WERI-Rb-1 (cell line): ENCODE data around the gene JSRP1.

ENCODE experiments used
- DNase-seq: peaks from one replicate; pipeline ENCODE4 v3.0.0-alpha.2; 2020
- H3K27ac ChIP-seq: fragments of 250-450 bp; sonication (Bioruptor Pico); 2 replicates; pipeline ENCODE4 v1.5.1; 2020; ENCODE audit warnings: mild to moderate bottlenecking, moderate library complexity
- H3K27me3 ChIP-seq: fragments of 250-450 bp; sonication (Bioruptor Pico); 2 replicates; pipeline ENCODE4 v1.5.1; 2021; ENCODE audit warnings: mild to moderate bottlenecking, low read depth, moderate library complexity; ENCODE audit not compliant: insufficient read depth, severe bottlenecking
- H3K36me3 ChIP-seq: fragments of 250-450 bp; sonication (Bioruptor Pico); 2 replicates; pipeline ENCODE4 v1.5.1; 2020; ENCODE audit warnings: mild to moderate bottlenecking, moderate library complexity
- H3K4me3 ChIP-seq: 2 replicates; pipeline ENCODE4 v1.5.1; 2011; ENCODE audit warnings: low read depth, mild to moderate bottlenecking, control low read depth, low read length
- H3K9me3 ChIP-seq: fragments of 250-450 bp; sonication (Bioruptor Pico); 2 replicates; pipeline ENCODE4 v1.5.1; 2021; ENCODE audit warnings: mild to moderate bottlenecking, moderate library complexity; ENCODE audit not compliant: severe bottlenecking
- TF ChIP-seq, protein P1 (sequence below): IDR thresholded peaks from 2 replicates; pipeline ENCODE4 v1.5.1; 2011; ENCODE audit warnings: low read depth, mild to moderate bottlenecking, control low read depth, inconsistent platforms, low read length

JSRP1 gene

DNA sequence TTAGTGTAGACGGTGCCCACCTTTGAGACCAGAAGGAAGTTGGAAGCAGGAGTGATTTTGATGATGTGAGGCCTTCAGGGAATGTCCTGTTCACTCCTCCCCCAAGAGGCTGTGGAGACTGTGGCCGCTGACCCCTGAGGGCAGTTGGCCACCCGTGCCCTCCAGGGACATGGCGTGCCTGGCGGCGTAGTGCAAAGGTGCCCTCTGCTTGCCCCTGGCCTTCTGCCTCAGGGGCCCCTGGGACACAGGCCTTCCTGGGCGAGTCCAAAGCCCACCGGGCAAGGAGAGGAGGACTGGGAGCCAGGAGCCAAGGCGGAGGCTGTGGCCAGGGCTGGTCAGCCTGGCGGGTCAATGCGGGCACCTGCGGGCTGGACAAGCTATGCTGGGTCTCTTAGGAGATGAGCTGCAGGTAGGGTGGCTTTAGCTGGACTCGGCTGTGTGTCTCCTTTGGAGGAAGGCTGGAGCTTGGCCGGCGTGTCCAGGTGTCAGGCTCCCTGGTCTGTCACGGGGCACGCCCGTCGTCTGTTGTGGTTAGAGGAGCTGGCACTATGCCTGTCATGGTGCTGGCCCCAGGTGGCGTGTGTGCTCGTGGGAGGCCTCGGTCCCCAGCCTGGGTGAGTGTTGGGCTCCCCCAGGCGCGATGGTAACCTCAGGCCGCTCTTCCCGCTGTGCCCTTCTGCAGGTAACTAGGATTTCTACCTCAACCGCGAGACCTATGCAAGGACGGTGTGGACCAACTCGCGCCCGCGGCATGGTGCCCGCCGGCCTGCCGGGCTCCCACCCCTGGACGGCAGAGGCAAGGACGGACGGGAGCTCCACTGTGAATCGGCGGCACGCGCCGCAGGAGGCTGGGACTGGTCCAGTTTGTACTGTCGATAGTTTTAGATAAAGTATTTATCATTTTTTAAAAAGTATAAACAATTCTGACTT is 26.8 kb downstream of the JSRP1 start:
- peaks cover 85% of the 10 kb centered on the region for H3K36me3 ChIP-seq

DNA sequence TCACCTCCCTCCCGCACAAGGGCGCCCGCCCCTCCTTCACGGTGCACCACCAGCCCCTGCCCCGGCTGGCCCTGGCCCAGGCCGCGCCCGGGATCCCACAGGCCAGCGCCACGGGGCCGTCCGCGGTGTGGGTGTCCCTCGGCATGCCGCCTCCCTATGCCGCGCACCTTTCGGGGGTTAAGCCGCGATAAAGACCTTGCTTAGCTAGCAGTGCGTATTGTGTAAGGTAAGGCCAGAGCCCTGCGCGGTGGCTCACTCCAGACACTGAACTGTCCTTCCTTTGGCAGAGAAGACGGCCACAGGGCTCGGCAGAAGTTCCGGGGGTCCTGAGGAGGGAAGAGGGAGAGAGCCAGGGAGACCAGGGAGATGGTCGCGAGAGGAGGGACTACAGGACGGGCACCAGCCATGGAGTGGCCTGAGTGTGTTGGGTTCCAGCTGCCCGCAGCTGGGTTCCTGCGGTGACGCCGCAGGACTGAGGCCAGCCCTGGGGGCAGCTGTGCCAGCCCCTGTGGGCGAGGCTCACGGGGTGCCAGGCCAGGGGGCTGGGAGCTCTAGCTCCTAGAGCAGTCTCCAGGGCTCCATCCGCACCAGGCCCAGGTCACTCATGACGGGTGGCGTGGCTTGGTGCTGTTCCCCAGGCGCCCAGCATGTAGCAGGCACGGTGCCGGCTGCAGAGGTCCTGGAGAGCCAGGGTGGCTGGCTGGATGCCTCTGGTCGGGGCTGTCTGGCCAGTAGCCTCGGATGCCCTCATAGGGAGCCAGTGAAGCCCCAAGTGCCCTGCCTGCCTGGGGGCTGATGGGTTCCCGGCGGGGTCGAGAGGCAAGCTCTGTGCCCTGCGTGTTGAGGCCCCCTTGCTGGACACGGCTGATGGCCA is 27.8 kb downstream of the JSRP1 start:
- Histone ChIP-seq H3K36me3 (peaks cover 80% of the 10 kb centered on the region), H3K27ac (no peak overlapping the region)

More for the DNA sequence above, 26.8 kb downstream of the JSRP1 start:
- Histone ChIP-seq H3K27me3 (no peaks in the 10 kb centered on the region), H3K27ac (no peak overlapping the region), H3K9me3 (no peaks in the 10 kb centered on the region), H3K4me3 (no peak overlapping the region)
- TF ChIP-seq, protein P1, sequence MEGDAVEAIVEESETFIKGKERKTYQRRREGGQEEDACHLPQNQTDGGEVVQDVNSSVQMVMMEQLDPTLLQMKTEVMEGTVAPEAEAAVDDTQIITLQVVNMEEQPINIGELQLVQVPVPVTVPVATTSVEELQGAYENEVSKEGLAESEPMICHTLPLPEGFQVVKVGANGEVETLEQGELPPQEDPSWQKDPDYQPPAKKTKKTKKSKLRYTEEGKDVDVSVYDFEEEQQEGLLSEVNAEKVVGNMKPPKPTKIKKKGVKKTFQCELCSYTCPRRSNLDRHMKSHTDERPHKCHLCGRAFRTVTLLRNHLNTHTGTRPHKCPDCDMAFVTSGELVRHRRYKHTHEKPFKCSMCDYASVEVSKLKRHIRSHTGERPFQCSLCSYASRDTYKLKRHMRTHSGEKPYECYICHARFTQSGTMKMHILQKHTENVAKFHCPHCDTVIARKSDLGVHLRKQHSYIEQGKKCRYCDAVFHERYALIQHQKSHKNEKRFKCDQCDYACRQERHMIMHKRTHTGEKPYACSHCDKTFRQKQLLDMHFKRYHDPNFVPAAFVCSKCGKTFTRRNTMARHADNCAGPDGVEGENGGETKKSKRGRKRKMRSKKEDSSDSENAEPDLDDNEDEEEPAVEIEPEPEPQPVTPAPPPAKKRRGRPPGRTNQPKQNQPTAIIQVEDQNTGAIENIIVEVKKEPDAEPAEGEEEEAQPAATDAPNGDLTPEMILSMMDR: no peak
- no peak for DNase-seq

DNA sequence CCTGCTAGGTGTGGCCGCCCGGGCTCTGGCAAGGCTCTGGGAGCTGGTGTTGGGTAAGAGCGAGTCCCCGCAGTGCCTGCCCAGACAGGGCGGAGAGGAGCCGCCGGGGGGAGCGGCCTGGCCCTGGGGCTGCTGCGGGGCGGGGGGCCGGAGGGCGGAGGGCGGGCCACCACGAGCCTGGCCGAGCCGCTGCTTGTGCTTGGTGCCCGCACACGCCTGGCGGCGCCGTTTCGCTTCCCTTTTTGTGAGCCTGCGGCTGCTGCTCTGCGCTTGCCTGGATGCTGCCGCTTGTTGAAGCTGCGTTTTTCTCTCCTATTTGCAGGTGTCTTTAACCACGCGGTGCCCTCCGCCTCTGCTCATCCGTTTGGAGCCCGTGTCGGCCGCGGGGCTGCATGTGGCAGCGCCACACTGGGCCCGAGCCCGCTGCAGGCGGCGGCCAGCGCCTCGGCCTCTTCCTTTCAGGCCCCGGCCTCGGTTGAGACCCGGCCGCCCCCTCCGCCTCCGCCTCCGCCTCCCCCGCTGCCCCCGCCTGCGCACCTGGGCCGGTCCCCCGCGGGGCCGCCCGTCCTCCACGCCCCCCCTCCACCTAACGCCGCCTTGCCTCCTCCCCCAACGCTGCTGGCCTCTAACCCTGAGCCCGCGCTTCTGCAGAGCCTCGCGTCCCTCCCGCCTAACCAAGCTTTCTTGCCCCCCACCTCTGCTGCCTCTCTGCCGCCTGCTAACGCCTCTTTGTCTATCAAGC is 28.6 kb downstream of the JSRP1 start:
- TF ChIP-seq, protein P1: no peak
- Histone ChIP-seq H3K4me3 (no peak overlapping the region), H3K27ac (no peak overlapping the region), H3K9me3 (no peaks in the 10 kb centered on the region), H3K27me3 (no peaks in the 10 kb centered on the region), H3K36me3 (peaks cover 72% of the 10 kb centered on the region)
- DNase-seq: no peak

More for the DNA sequence above, 27.8 kb downstream of the JSRP1 start:
- TF ChIP-seq, protein P1: no peak
- Histone ChIP-seq H3K9me3 (no peaks in the 10 kb centered on the region), H3K4me3 (no peak overlapping the region), H3K27me3 (no peaks in the 10 kb centered on the region)
- DNase-seq: no peak

DNA sequence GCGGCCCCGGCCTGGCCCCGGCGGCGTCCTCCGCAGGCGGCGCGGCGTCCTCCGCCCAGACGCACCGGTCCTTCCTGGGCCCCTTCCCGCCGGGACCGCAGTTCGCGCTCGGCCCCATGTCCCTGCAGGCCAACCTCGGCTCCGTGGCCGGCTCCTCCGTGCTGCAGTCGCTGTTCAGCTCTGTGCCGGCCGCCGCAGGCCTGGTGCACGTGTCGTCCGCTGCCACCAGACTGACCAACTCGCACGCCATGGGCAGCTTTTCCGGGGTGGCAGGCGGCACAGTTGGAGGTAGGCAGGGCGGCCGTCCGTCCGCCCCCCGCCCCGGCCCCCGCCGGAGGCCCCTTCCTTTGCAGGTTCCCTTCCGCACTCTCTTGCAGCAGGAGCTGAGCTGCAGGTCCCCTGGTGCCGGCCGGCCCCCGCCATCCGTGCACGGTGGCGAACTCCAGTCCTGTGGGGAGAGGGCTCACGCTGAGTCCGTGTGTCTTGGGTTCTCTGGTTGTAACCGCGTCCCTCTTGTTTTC is 29.3 kb downstream of the JSRP1 start:
- Histone ChIP-seq H3K4me3 (no peak overlapping the region), H3K9me3 (no peaks in the 10 kb centered on the region), H3K27me3 (no peaks in the 10 kb centered on the region), H3K27ac (no peak overlapping the region), H3K36me3 (peaks cover 74% of the 10 kb centered on the region)
- TF ChIP-seq, protein P1: no peak
- no peak for DNase-seq

DNA sequence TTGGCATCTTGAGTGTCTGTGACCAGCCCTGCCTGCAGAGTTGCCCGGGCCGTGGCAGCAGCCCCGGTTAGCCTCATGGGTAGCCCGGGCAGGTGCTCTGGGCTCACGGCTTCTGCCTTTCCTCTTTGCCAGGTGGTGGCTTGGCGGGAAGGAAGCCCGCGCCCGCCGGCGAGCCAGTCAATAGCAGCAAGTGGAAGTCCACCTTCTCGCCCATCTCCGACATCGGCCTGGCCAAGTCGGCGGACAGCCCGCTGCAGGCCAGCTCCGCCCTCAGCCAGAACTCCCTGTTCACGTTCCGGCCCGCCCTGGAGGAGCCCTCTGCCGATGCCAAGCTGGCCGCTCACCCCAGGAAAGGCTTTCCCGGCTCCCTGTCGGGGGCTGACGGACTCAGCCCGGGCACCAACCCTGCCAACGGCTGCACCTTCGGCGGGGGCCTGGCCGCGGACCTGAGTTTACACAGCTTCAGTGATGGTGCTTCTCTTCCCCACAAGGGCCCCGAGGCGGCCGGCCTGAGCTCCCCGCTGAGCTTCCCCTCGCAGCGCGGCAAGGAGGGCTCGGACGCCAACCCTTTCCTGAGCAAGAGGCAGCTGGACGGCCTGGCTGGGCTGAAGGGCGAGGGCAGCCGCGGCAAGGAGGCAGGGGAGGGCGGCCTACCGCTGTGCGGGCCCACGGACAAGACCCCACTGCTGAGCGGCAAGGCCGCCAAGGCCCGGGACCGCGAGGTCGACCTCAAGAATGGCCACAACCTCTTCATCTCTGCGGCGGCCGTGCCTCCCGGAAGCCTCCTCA is 30.0 kb downstream of the JSRP1 start:
- DNase-seq: no peak
- Histone ChIP-seq H3K27ac (no peak overlapping the region), H3K36me3 (peaks cover 75% of the 10 kb centered on the region), H3K4me3 (no peak overlapping the region), H3K9me3 (no peaks in the 10 kb centered on the region), H3K27me3 (no peaks in the 10 kb centered on the region)
- TF ChIP-seq, protein P1: no peak
